ES-I3 (cell line): ENCODE data around the gene CDK7.

ENCODE experiments used
- H3K36me3 ChIP-seq: 2 replicates; pipeline ENCODE4 v1.6.1; 2013; ENCODE audit warnings: mild to moderate bottlenecking, low read length, control low read depth, moderate library complexity; ENCODE audit not compliant: insufficient read depth
- H3K4me1 ChIP-seq: 2 replicates; pipeline ENCODE4 v1.6.1; 2013; ENCODE audit warnings: mild to moderate bottlenecking, control low read depth, low read length; ENCODE audit not compliant: insufficient read depth
- H3K9ac ChIP-seq: 2 replicates; pipeline ENCODE4 v1.6.1; 2013; ENCODE audit warnings: low read depth, mild to moderate bottlenecking, low read length, moderate library complexity
- H3K9me3 ChIP-seq: 2 replicates; pipeline ENCODE4 v1.6.1; 2013; ENCODE audit warnings: mild to moderate bottlenecking, low read length, moderate library complexity; ENCODE audit not compliant: control insufficient read depth, insufficient read depth

Gene CDK7

DNA sequence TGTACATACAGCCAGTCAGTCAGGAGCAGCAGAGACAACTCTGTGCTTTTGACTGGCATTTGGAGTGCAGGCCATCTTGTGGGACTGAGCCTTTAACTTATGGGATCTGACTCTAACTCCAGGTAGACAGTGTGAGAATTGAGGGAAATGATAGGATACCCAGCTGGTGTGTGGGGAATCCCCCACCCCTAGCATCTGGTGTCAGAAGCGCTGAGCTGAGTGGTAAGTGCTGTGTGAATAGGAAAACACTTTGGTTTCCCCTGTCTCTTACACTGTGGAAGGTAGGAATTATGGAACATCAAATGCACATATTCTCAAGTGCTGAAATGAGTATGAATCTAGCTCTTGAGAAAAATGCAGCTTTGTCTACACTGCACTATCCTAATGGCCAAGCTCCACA lies 54.0 kb downstream of the CDK7 start:
- H3K9me3 ChIP-seq = no peaks in the 10 kb centered on the region
- peaks cover 11% of the 10 kb centered on the region; the same call in 1 of the 2 replicates for H3K4me1 ChIP-seq
- no peak overlapping the region for H3K9ac ChIP-seq
- no peaks in the 10 kb centered on the region for H3K36me3 ChIP-seq

DNA sequence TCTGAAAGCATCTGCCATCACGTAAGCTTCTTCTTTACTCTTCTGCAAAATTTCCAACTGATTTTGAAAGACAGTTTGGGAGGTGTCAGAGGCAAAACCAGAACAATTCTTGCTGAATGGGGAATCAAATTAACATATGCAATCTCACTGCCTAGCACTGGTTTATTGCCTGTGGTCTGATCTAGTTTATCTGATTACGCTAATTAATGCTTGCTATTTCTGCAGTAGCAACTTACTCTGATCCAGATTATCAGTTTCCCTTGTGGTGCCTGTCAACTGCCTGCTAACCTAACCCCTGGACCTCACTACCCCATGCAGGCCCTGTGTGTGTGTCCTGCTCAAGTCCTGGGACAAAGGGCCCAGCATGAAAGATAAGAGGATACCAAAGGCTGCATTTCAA lies 57.6 kb downstream of the CDK7 start:
- H3K9me3 ChIP-seq = no peaks in the 10 kb centered on the region

DNA sequence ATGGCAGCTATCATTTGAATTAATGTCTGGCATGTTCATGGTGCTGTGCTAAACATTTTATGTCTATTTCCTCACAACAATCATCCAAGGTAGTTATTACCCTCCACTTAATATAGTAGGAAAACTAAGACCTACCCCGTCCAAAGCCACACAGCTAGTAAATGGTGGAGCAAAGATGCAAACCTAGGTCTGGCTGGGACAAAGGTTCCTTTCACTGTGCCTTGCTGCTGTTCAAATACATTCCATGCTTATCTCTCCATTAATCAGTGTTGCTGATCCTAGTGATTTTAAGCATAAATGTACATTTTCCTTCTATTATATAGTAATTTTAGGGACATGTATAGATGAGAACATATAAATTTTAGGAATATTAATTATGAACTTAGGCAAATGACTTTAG lies 59.2 kb downstream of the CDK7 start:
- H3K36me3 ChIP-seq = no peaks in the 10 kb centered on the region
- no peak overlapping the region for H3K9ac ChIP-seq
- 0 out of 2 replicates have a peak, but pooled peaks cover under 1% of the 10 kb centered on the region for H3K4me1 ChIP-seq
- H3K9me3 ChIP-seq = no peaks in the 10 kb centered on the region

More for the DNA sequence above, 57.6 kb downstream of the CDK7 start:
- Histone ChIP-seq H3K4me1 (peaks cover 11% of the 10 kb centered on the region; the same call in 1 of the 2 replicates), H3K36me3 (no peaks in the 10 kb centered on the region), H3K9ac (no peak overlapping the region)

DNA sequence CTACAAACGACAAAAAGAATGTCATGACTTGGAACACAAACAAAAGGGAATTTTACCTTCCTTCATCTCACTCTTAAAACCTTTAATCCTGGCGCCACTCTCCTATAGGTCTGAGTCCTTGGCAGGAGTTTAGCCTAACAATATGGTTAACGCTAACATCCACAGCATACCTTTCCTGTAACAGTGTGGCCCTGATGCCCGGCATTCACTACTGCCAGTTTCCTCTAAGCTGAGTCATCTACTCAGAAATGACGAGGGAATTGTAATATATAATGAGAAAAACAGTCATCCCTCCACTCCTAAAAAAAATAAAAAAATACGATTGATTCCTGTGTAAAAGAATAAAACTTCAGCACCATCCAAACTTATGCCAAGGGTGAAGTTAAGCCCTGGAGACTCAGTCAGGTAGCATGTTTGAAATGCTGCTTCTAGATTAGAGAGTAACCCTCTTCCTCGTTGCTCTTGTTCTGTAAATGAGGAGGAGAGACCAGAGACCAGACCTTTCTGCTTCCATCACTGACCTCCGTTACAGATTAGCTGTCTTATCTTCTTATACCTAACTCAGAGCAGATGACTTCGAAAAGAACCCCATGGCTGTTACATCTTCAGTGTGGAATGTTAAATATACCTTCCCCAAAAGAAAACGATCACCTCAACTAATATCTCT lies 60.5 kb downstream of the CDK7 start:
- Histone ChIP-seq H3K36me3 (no peaks in the 10 kb centered on the region), H3K9ac (no peak overlapping the region), H3K9me3 (no peaks in the 10 kb centered on the region), H3K4me1 (no peaks in the 10 kb centered on the region)

DNA sequence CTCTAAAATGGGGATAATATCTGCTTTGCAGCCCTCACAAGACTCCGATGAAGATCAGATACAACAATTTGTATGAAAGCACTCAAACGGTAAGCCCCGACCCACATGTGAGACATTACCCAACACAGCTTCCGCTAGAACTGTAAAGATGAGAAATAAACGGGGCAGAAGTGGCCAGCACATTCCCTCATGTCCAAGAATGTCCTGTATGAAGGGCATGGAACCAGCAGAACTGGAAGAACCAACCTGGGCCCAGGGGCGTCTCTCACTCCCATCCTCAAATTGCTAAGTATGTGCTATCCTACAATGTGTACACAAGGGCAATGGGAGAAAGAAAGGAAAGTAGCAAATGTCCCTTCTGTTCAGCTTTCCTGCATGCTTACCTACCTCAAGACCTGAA lies 64.9 kb downstream of the CDK7 start:
- no peaks in the 10 kb centered on the region for H3K9me3 ChIP-seq
- H3K9ac ChIP-seq = no peak overlapping the region
- H3K36me3 ChIP-seq = no peaks in the 10 kb centered on the region
- H3K4me1 ChIP-seq = no peaks in the 10 kb centered on the region

DNA sequence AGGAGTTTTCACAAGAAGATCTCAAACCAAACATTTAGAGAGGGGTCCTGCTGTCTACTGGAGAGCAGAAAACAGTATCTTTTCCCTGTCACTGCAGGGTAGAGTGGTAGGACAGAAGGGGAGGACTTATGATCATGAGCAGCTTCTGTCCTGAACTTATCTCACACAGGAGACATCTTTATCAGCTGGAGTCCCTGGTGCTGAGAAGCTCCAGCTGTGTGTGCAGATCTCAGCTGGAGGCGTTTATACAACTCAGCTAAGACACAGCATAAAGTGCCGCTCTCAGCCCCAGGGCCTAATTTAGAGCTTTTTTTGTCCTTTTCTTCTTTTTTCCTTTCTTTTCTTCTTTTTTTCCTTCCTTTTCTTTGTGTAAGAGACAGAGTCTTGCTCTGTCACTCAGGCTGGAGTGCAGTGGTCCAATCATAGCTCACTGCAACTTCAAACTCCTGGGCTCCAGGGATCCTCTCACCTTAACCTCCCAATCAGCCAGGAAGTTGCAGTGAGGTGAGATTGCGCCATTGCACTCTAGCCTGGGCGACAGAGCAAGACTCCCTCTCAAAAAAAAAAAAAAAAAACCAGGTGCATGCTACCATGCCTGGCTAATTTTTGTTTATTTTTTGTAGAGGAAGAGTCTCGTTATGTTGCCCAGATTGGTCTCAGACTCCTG lies 66.0 kb downstream of the CDK7 start:
- H3K4me1 ChIP-seq = no peaks in the 10 kb centered on the region
- H3K36me3 ChIP-seq = no peaks in the 10 kb centered on the region
- H3K9me3 ChIP-seq = no peaks in the 10 kb centered on the region
- no peak overlapping the region for H3K9ac ChIP-seq

DNA sequence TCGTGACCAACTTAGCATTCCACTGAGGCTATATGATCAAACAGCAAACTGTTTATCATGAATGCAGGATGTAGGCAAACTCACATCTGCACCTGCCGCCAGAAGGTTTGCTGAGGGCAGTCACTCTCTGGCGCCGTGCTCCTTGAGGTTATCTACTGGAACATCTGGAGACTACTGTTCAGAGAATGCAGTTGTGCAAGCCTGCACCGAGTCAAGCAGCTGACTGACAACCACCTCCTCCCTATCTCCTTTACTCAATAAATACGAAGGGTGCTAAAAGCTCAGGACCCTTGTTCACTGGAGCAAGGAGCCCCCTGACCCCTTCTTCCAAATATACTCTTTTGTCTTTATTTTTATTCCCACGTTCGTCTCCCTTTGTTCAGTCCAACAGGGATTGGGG lies 70.8 kb downstream of the CDK7 start:
- H3K36me3 ChIP-seq = no peaks in the 10 kb centered on the region

DNA sequence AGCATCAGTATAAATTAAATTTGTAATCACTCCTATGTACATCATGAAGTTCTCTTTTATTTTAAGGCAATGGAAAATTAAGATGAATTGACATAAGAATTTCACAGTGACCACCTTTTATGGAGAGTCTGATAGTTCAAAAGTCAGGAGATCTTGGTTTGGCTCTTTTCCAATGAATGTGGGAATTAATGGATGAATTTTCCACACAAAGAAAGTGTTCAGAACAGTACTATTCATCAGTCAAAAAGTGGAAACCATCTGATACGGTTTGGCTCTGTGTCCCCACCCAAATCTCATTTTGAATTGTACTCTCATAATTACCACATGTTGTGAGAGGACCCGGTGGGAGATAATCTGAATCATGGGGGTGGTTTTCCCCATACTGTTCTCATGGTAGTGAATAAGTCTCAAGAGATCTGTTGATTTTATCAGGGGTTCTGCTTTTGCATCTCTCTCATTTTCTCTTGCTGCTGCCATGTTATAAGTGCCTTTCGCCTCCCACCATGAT lies 73.4 kb downstream of the CDK7 start:
- Histone ChIP-seq H3K36me3 (no peaks in the 10 kb centered on the region), H3K4me1 (no peaks in the 10 kb centered on the region), H3K9ac (no peak overlapping the region), H3K9me3 (no peaks in the 10 kb centered on the region)

More for the DNA sequence above, 70.8 kb downstream of the CDK7 start:
- H3K4me1 ChIP-seq = no peaks in the 10 kb centered on the region
- H3K9ac ChIP-seq = no peak overlapping the region
- H3K9me3 ChIP-seq = no peaks in the 10 kb centered on the region

DNA sequence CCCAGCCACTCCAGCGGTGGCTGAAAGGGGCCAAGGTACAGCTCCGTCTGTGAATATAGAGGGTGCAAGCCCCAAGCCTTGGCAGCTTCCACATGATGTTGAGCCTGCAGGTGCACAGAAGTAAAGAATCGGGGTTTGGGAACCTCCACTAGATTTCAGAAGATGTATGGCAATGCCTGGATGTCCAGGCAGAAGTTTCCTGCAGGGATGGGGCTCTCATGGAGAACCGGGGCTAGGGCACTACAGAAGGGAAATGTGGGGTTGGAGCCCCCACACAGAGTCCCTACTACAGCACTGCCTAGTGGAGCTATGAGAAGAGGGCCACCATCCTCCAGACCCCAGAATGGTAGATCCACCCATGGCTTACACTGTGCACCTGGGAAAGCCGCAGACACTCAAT lies 74.7 kb downstream of the CDK7 start:
- Histone ChIP-seq H3K36me3 (no peaks in the 10 kb centered on the region), H3K9ac (no peak overlapping the region), H3K9me3 (no peaks in the 10 kb centered on the region), H3K4me1 (no peaks in the 10 kb centered on the region)

DNA sequence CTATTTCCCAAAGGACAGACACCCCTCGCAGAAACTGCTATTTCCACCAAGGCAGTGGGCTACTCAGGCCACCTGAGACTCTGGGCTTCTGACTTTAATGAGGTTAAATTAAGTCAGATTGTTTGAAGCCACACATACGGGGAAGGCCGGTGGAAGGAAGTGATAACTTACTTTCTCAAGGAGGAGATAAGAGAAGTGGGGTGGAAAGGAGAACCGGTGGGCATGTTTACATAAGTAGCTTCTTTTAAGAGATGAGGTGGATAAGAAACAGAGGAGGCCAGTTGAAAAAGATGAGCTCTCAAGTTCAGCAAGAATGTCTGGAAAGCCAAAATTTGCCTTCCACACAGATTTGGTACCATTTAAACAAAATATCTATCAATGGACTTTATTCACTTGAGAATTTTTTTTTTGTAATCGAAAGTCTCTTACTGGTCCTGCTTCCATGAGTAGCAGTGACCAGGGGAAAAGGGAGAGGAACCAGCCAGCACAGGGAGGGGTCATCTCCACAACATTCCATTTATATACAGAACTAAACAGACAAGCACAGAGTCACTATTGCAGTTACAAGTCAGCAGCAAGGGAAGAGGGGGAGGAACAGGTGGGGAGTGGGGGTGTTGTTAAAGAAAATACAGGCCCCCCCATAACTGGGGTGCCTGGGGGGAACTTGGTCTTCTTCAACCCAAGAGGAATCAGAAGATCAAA lies 77.9 kb downstream of the CDK7 start:
- Histone ChIP-seq H3K9me3 (no peaks in the 10 kb centered on the region), H3K4me1 (no peaks in the 10 kb centered on the region), H3K9ac (no peak overlapping the region), H3K36me3 (no peaks in the 10 kb centered on the region)

DNA sequence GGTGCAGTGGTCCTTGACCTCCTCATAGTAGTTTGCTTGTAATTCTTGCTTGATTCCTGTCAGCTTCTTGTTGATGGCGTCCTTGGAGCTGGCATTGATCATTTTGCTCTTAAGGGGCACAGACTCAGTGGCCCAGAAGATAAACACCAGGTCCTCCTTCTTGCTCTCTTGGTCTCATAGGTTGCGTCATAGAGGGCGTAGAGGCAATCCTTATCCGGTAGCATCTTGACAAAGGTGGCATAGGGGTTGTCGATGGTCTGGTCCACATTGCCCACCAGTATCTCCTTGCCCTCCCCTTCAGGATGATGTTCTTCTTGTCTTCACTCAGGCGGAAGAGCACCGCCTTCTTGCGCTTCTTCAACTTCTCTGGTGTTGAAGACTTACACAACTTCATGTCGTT lies 78.7 kb downstream of the CDK7 start:
- H3K9me3 ChIP-seq = no peaks in the 10 kb centered on the region
- H3K9ac ChIP-seq = no peak overlapping the region
- H3K36me3 ChIP-seq = no peaks in the 10 kb centered on the region
- no peaks in the 10 kb centered on the region for H3K4me1 ChIP-seq

DNA sequence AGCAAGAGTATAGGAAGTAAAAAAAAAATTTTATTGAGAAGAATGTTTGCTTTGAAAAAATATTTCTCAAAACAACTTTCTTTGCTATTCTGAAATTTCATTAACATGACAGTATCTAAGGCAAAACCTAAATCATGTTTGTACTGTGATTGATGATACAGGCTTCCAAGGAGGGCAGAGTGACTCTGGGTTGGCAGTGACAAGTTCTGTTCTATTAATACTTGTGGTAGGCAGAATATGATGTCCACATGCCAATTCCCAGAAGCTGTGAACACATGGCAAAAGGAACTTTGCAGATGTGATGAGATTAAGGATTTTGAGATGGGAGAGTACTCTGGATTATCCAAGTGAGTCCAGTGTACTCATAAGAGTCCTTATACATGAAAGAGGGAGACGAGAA lies 81.3 kb downstream of the CDK7 start:
- Histone ChIP-seq H3K9me3 (no peaks in the 10 kb centered on the region), H3K36me3 (no peaks in the 10 kb centered on the region), H3K4me1 (no peaks in the 10 kb centered on the region), H3K9ac (no peak overlapping the region)

DNA sequence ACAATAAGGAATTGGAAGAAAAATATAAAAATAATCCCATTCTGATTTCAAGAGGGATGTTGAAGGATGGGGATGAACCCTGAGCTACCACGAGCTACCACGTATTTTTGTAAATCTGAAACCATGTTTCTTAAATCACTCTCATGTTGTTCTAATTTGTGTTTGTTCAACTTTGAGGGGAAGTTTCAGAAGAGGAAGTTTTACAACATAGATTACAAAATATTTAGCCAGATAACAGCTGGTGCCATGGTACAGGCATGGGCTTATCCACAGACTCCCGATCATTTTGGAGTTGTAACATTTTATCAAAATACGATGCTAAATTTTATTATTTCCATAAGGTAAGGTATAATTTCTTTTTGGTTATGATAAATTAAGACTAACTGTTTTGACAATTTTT lies 82.7 kb downstream of the CDK7 start:
- H3K36me3 ChIP-seq = no peaks in the 10 kb centered on the region
- H3K9ac ChIP-seq = no peak overlapping the region
- no peaks in the 10 kb centered on the region for H3K9me3 ChIP-seq
- no peaks in the 10 kb centered on the region for H3K4me1 ChIP-seq

DNA sequence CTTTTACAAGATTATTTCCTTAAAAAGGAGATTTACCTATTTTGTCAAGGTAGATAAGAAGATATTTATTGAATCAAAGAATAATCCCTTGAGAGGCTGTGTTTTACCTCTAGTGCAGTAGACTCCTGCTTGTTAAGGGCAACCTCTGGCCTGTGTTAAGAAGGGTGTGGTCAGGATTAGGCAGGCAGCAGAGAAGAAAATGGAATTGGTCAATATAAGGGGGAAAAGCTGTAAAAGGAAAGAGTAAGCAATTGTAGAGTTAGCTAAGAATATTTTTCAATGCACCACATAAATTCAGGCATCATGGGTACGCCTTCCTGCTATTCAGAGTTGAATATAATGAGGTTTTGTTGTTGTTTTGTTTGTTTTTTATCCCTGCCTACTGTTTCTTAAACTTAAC lies 91.7 kb downstream of the CDK7 start:
- Histone ChIP-seq H3K36me3 (no peaks in the 10 kb centered on the region), H3K9ac (no peak overlapping the region), H3K4me1 (no peaks in the 10 kb centered on the region), H3K9me3 (no peaks in the 10 kb centered on the region)
